GM12878 (cell line): ENCODE results near the gene ZNF121. TPM values are rescaled to one million over a fixed set of nuclear protein-coding genes. Genes with fewer than 3 reads are reported as not detected.

Source experiments
- polyA plus RNA-seq, 11 experiments: library from polyadenylated mRNA; depleted of rRNA in 4 of 11; unstranded in 6 of 11; stranded (reverse) in 5 of 11; fragments of >200 nt; fragmentation: Nextera tagmentation in 4 of 11; fragmentation: Illumina TruSeq in 1 of 11; extraction: Ambion mirVana in 4 of 11; extraction: Trizol in 1 of 11; gene quantifications; 1 replicate in 1 of 11; 2 replicates in 10 of 11; pipeline versions ENCODE4 v1.2.1 to v1.2.3, GENCODE V29; 2011 to 2016; ENCODE audit warnings: inconsistent platforms in 2 of 11, missing spikeins in 2 of 11, low read depth in 1 of 11
- total RNA-seq, 4 experiments: library from RNA; depleted of rRNA in 3 of 4; stranded (reverse); fragments of >200 nt in 3 of 4; fragmentation: Illumina TruSeq in 1 of 4; extraction: Trizol in 1 of 4; gene quantifications; 2 replicates each; pipeline versions ENCODE4 v1.2.1 to v1.2.3, GENCODE V29; 2013 to 2021

ZNF121 gene
- total and polyA plus RNA-seq, 10 of the 15 experiments (the other 5 are each of a cell fraction or from before 2014, with no cell fraction given), result 4.8 to 75.0 (median 17.7) TPM

Other genes starting within 250 kb of the ZNF121 start
Only the 7 nearest of the 9 such genes appear.
- 0.17 and 0.33 TPM in 2 replicates for gene ZNF177, start 221.5 kb downstream of the ZNF121 start, total RNA-seq (2014; rRNA removed)
- 0.37 TPM in 1 of 2 replicates, not detected in the other for gene ZNF177, start 221.5 kb downstream of the ZNF121 start, total RNA-seq (2014; rRNA removed; fragmentation: Illumina TruSeq; extraction: Trizol)
- gene ZNF177, start 221.5 kb downstream of the ZNF121 start, total RNA-seq (2021), result 0.21 and 0.23 TPM in 2 replicates
- gene ZNF177, start 221.5 kb downstream of the ZNF121 start, polyA plus RNA-seq (2011; rRNA removed), result 0.98 and 1.1 TPM in 2 replicates
- gene ZNF177, start 221.5 kb downstream of the ZNF121 start, polyA plus RNA-seq (2014; fragmentation: Illumina TruSeq; extraction: Trizol), result 0.33 and 0.51 TPM in 2 replicates
- gene ZNF177, start 221.5 kb downstream of the ZNF121 start, polyA plus RNA-seq (2014; fragmentation: Nextera tagmentation; extraction: Ambion mirVana), result under 1 TPM; 0.05 to 0.24 TPM
- 0.31 and 1.2 TPM in 2 replicates for gene ZNF177, start 221.5 kb downstream of the ZNF121 start, polyA plus RNA-seq (2014; rRNA removed)
- under 1 TPM; 0.54 to 0.69 TPM for gene ZNF177, start 221.5 kb downstream of the ZNF121 start, polyA plus RNA-seq (2016; fragmentation: Nextera tagmentation; extraction: Ambion mirVana)
- gene ZNF266, start 148.9 kb downstream of the ZNF121 start, total RNA-seq (2014; rRNA removed), result 25.0 and 30.5 TPM in 2 replicates
- gene ZNF266, start 148.9 kb downstream of the ZNF121 start, total RNA-seq (2014; rRNA removed; fragmentation: Illumina TruSeq; extraction: Trizol), result 25.0 and 27.3 TPM in 2 replicates
- gene ZNF266, start 148.9 kb downstream of the ZNF121 start, total RNA-seq (2021), result 29.9 and 30.9 TPM in 2 replicates
- gene ZNF266, start 148.9 kb downstream of the ZNF121 start, polyA plus RNA-seq (2011; rRNA removed), result 67.7 and 89.1 TPM in 2 replicates
- 34.4 and 48.2 TPM in 2 replicates for gene ZNF266, start 148.9 kb downstream of the ZNF121 start, polyA plus RNA-seq (2014; fragmentation: Illumina TruSeq; extraction: Trizol)
- gene ZNF266, start 148.9 kb downstream of the ZNF121 start, polyA plus RNA-seq (2014; fragmentation: Nextera tagmentation; extraction: Ambion mirVana), result 10 to 100 TPM in 1 of 2 experiments, 1 to 10 TPM in 1; 7.7 to 11.8 TPM
- gene ZNF266, start 148.9 kb downstream of the ZNF121 start, polyA plus RNA-seq (2014; rRNA removed), result 32.8 and 40.2 TPM in 2 replicates
- 10 to 100 TPM; 15.2 to 15.8 TPM for gene ZNF266, start 148.9 kb downstream of the ZNF121 start, polyA plus RNA-seq (2016; fragmentation: Nextera tagmentation; extraction: Ambion mirVana)
- gene ZNF560, start 85.9 kb downstream of the ZNF121 start, total RNA-seq (2014; rRNA removed), result not detected in 2 replicates
- not detected in 2 replicates for gene ZNF560, start 85.9 kb downstream of the ZNF121 start, total RNA-seq (2014; rRNA removed; fragmentation: Illumina TruSeq; extraction: Trizol)
- 0.10 and 0.29 TPM in 2 replicates for gene ZNF560, start 85.9 kb downstream of the ZNF121 start, total RNA-seq (2021)
- not detected in 2 replicates for gene ZNF560, start 85.9 kb downstream of the ZNF121 start, polyA plus RNA-seq (2011; rRNA removed)
- not detected in 2 replicates for gene ZNF560, start 85.9 kb downstream of the ZNF121 start, polyA plus RNA-seq (2014; fragmentation: Illumina TruSeq; extraction: Trizol)
- under 1 TPM; 0.08 to 0.13 TPM for gene ZNF560, start 85.9 kb downstream of the ZNF121 start, polyA plus RNA-seq (2014; fragmentation: Nextera tagmentation; extraction: Ambion mirVana)
- gene ZNF560, start 85.9 kb downstream of the ZNF121 start, polyA plus RNA-seq (2014; rRNA removed), result 0.03 TPM in 1 of 2 replicates, not detected in the other
- gene ZNF560, start 85.9 kb downstream of the ZNF121 start, polyA plus RNA-seq (2016; fragmentation: Nextera tagmentation; extraction: Ambion mirVana), result under 1 TPM; 0.11 to 0.16 TPM
- 7.1 and 8.6 TPM in 2 replicates for gene ZNF426, start 45.9 kb downstream of the ZNF121 start, total RNA-seq (2014; rRNA removed)
- gene ZNF426, start 45.9 kb downstream of the ZNF121 start, total RNA-seq (2014; rRNA removed; fragmentation: Illumina TruSeq; extraction: Trizol), result 10.0 and 10.5 TPM in 2 replicates
- gene ZNF426, start 45.9 kb downstream of the ZNF121 start, total RNA-seq (2021), result 10.1 and 11.3 TPM in 2 replicates
- gene ZNF426, start 45.9 kb downstream of the ZNF121 start, polyA plus RNA-seq (2011; rRNA removed), result 3.0 and 4.0 TPM in 2 replicates
- 6.3 and 6.5 TPM in 2 replicates for gene ZNF426, start 45.9 kb downstream of the ZNF121 start, polyA plus RNA-seq (2014; fragmentation: Illumina TruSeq; extraction: Trizol)
- 1 to 10 TPM; 3.5 TPM for gene ZNF426, start 45.9 kb downstream of the ZNF121 start, polyA plus RNA-seq (2014; fragmentation: Nextera tagmentation; extraction: Ambion mirVana)
- 3.0 and 3.8 TPM in 2 replicates for gene ZNF426, start 45.9 kb downstream of the ZNF121 start, polyA plus RNA-seq (2014; rRNA removed)
- 1 to 10 TPM; 8.3 to 9.2 TPM for gene ZNF426, start 45.9 kb downstream of the ZNF121 start, polyA plus RNA-seq (2016; fragmentation: Nextera tagmentation; extraction: Ambion mirVana)
- gene ZNF561, start 36.7 kb upstream of the ZNF121 start, total RNA-seq (2014; rRNA removed), result 15.3 and 23.7 TPM in 2 replicates
- gene ZNF561, start 36.7 kb upstream of the ZNF121 start, total RNA-seq (2014; rRNA removed; fragmentation: Illumina TruSeq; extraction: Trizol), result 23.7 and 24.0 TPM in 2 replicates
- gene ZNF561, start 36.7 kb upstream of the ZNF121 start, total RNA-seq (2021), result 17.7 and 21.2 TPM in 2 replicates
- gene ZNF561, start 36.7 kb upstream of the ZNF121 start, polyA plus RNA-seq (2011; rRNA removed), result 38.2 and 44.2 TPM in 2 replicates
- 25.5 and 28.0 TPM in 2 replicates for gene ZNF561, start 36.7 kb upstream of the ZNF121 start, polyA plus RNA-seq (2014; fragmentation: Illumina TruSeq; extraction: Trizol)
- 10 to 100 TPM; 12.8 to 18.8 TPM for gene ZNF561, start 36.7 kb upstream of the ZNF121 start, polyA plus RNA-seq (2014; fragmentation: Nextera tagmentation; extraction: Ambion mirVana)
- 17.0 and 19.4 TPM in 2 replicates for gene ZNF561, start 36.7 kb upstream of the ZNF121 start, polyA plus RNA-seq (2014; rRNA removed)
- gene ZNF561, start 36.7 kb upstream of the ZNF121 start, polyA plus RNA-seq (2016; fragmentation: Nextera tagmentation; extraction: Ambion mirVana), result 10 to 100 TPM; 18.3 to 23.2 TPM
- 13.8 and 14.1 TPM in 2 replicates for gene ZNF562, start 90.6 kb upstream of the ZNF121 start, total RNA-seq (2014; rRNA removed)
- 21.1 and 23.2 TPM in 2 replicates for gene ZNF562, start 90.6 kb upstream of the ZNF121 start, total RNA-seq (2014; rRNA removed; fragmentation: Illumina TruSeq; extraction: Trizol)
- gene ZNF562, start 90.6 kb upstream of the ZNF121 start, total RNA-seq (2021), result 14.8 and 16.3 TPM in 2 replicates
- gene ZNF562, start 90.6 kb upstream of the ZNF121 start, polyA plus RNA-seq (2011; rRNA removed), result 12.2 and 13.9 TPM in 2 replicates
- gene ZNF562, start 90.6 kb upstream of the ZNF121 start, polyA plus RNA-seq (2014; fragmentation: Illumina TruSeq; extraction: Trizol), result 9.2 and 14.2 TPM in 2 replicates
- gene ZNF562, start 90.6 kb upstream of the ZNF121 start, polyA plus RNA-seq (2014; fragmentation: Nextera tagmentation; extraction: Ambion mirVana), result 1 to 10 TPM; 5.2 to 7.5 TPM
- 6.9 and 7.6 TPM in 2 replicates for gene ZNF562, start 90.6 kb upstream of the ZNF121 start, polyA plus RNA-seq (2014; rRNA removed)
- 10 to 100 TPM in 1 of 2 experiments, 1 to 10 TPM in 1; 9.0 to 12.2 TPM for gene ZNF562, start 90.6 kb upstream of the ZNF121 start, polyA plus RNA-seq (2016; fragmentation: Nextera tagmentation; extraction: Ambion mirVana)
- 1.3 and 1.8 TPM in 2 replicates for gene ZNF846, start 184.2 kb upstream of the ZNF121 start, total RNA-seq (2014; rRNA removed)
- 1.5 and 1.7 TPM in 2 replicates for gene ZNF846, start 184.2 kb upstream of the ZNF121 start, total RNA-seq (2014; rRNA removed; fragmentation: Illumina TruSeq; extraction: Trizol)
- gene ZNF846, start 184.2 kb upstream of the ZNF121 start, total RNA-seq (2021), result 1.5 and 2.1 TPM in 2 replicates
- 1.2 and 1.6 TPM in 2 replicates for gene ZNF846, start 184.2 kb upstream of the ZNF121 start, polyA plus RNA-seq (2011; rRNA removed)
- gene ZNF846, start 184.2 kb upstream of the ZNF121 start, polyA plus RNA-seq (2014; fragmentation: Illumina TruSeq; extraction: Trizol), result 1.5 and 1.6 TPM in 2 replicates
- gene ZNF846, start 184.2 kb upstream of the ZNF121 start, polyA plus RNA-seq (2014; fragmentation: Nextera tagmentation; extraction: Ambion mirVana), result 1 to 10 TPM in 1 of 2 experiments, under 1 TPM in 1; 0.64 to 1.2 TPM
- gene ZNF846, start 184.2 kb upstream of the ZNF121 start, polyA plus RNA-seq (2014; rRNA removed), result 2.6 and 4.1 TPM in 2 replicates
- 1 to 10 TPM; 1.2 to 1.7 TPM for gene ZNF846, start 184.2 kb upstream of the ZNF121 start, polyA plus RNA-seq (2016; fragmentation: Nextera tagmentation; extraction: Ambion mirVana)